ENCODE measurements around the gene HOXD10. TPM values are rescaled to one million over a fixed set of nuclear protein-coding genes. Genes with fewer than 3 reads are reported as not detected.

Gene HOXD10
- total RNA-seq, 1 donor from 2014 or later = 19.6 TPM

GRCh38 chr2:176093145-176093897 is 23.3 kb upstream of the HOXD10 start:
- peaks cover 28% of the 10 kb centered on the region for H3K4me1 ChIP-seq
- no peaks in the 10 kb centered on the region for H3K27me3 ChIP-seq
- no peak for DNase-seq (ENCODE audit: extremely low spot score in 2 of 2)
- peak overlapping the region; percentile 91 for H3K27ac ChIP-seq
- TF ChIP-seq POLR2A (IDR thresholded peaks at IDR 0.05) (peak in 1 of 2 donors; percentile 5), CTCF (IDR thresholded peaks at IDR 0.05) (no peak), POLR2AphosphoS5 (IDR thresholded peaks at IDR 0.05; ENCODE audit: insufficient read depth in 1 of 2, low read depth in 1 of 2) (peak in 1 of 2 donors; percentile 59)
- no peaks in the 10 kb centered on the region for H3K9me3 ChIP-seq
- intact Hi-C loops (cut with DNase I) = loop anchor here (5.0 kb wide), 1 partner anchor 841 kb away; no protein-coding TSS in a partner anchor
- H3K36me3 ChIP-seq = no peaks in the 10 kb centered on the region
- H3K4me3 ChIP-seq = peak overlapping the region; percentile 54 to 59

- H3K4me3 ChIP-seq = peak overlapping the region; percentile 54 to 59
- DNase-seq (ENCODE audit: extremely low spot score in 2 of 2) = no peak
- no peak for TF ChIP-seq POLR2A (IDR thresholded peaks at IDR 0.05)
- no peak for TF ChIP-seq POLR2AphosphoS5 (IDR thresholded peaks at IDR 0.05; ENCODE audit: insufficient read depth in 1 of 2, low read depth in 1 of 2)
- no peak for TF ChIP-seq CTCF (IDR thresholded peaks at IDR 0.05)
- H3K27me3 ChIP-seq = no peaks in the 10 kb centered on the region
- no peaks in the 10 kb centered on the region for H3K36me3 ChIP-seq
- intact Hi-C loops (cut with DNase I) = loop anchor here (5.0 kb wide), 1 partner anchor 842 kb away; no protein-coding TSS in a partner anchor
- H3K4me1 ChIP-seq = peaks cover 29% of the 10 kb centered on the region
- H3K27ac ChIP-seq = peak overlapping the region; percentile 91
- H3K9me3 ChIP-seq = no peaks in the 10 kb centered on the region
These were observed 22.7 kb upstream of the HOXD10 start for GRCh38 chr2:176093898-176094249.

DNA sequence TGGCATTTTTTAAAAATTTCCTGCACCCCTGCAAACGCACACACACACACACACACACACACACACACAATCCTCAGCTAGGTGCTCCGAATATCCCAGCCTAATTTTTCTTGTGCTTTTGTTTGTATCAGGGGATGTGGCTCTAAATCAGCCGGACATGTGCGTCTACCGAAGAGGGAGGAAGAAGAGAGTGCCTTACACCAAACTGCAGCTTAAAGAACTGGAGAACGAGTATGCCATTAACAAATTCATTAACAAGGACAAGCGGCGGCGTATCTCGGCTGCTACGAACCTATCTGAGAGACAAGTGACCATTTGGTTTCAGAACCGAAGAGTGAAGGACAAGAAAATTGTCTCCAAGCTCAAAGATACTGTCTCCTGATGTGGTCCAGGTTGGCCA is 22.2 kb upstream of the HOXD10 start:
- Histone ChIP-seq H3K27me3 (no peaks in the 10 kb centered on the region), H3K36me3 (no peaks in the 10 kb centered on the region), H3K9me3 (no peaks in the 10 kb centered on the region), H3K4me3 (peak overlapping the region; percentile 54 to 59), H3K4me1 (peaks cover 29% of the 10 kb centered on the region), H3K27ac (peak overlapping the region; percentile 91)
- DNase-seq (ENCODE audit: extremely low spot score in 2 of 2) = no peak
- intact Hi-C loops (cut with DNase I) = loop anchor here (5.0 kb wide), 1 partner anchor 842 kb away; no protein-coding TSS in a partner anchor
- no peak for TF ChIP-seq CTCF (IDR thresholded peaks at IDR 0.05)

DNA sequence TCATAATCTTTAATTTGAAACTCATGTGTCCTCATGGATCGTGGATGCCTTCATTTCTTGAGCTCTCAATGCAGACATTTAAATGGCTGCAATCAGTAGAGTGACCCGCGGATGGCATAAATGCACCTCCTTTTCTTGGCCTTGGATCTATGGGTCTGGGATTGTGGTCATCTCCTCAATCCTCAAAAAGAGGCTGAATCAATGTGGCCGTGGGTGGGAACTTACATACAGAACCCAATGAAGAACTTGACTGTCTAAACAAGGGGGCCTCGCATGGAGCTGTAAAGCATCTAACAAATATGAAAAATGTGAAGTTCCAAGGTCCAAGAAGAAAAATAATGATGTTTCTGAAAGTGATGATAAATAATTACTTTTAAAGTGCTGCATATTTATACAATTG is 21.2 kb upstream of the HOXD10 start:
- Histone ChIP-seq H3K27me3 (no peaks in the 10 kb centered on the region), H3K27ac (peak overlapping the region; percentile 91), H3K9me3 (no peaks in the 10 kb centered on the region), H3K4me1 (peaks cover 34% of the 10 kb centered on the region), H3K36me3 (no peaks in the 10 kb centered on the region), H3K4me3 (peak overlapping the region; percentile 54 to 59)
- no peak for DNase-seq (ENCODE audit: extremely low spot score in 2 of 2)
- TF ChIP-seq POLR2A (IDR thresholded peaks at IDR 0.05) (no peak), CTCF (IDR thresholded peaks at IDR 0.05) (no peak), POLR2AphosphoS5 (IDR thresholded peaks at IDR 0.05; ENCODE audit: insufficient read depth in 1 of 2, low read depth in 1 of 2) (no peak)
- intact Hi-C loops (cut with DNase I) = no loop called here

DNA sequence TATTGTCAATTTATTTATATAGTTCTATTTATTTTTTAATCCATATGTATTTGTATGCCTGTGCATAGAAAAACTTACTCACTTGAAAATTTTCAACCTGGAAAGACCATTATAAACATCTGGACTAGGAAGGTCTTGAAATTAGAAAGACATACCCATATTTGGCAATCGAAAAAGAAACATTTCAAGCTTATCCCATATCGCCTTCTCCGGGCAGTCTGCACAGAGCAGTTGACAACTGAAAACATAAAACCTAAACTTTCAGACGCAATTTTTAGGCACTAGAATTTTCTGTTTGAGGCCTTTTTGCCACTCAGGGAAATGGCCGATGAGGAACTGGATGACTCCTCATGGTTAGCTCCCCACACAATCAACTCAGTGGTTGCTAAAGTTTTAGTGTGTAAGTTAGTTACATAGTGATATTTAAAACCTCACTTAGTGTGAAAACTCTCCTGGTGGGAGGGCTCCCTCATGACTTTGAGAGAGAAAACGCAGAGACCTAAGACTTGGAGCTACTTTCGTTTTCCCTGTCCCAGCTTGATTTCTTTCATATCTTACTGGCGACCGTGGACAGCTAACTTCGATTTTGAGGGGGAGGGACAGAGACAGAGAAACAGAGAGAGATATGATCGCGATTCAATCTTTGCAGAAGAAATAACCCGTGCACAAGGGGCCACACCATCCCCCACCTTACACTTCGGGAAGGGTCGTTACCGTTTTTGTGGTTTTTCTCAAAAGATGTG is 20.2 kb upstream of the HOXD10 start:
- DNase-seq (ENCODE audit: extremely low spot score in 2 of 2) = no peak
- peaks cover 41% of the 10 kb centered on the region for H3K4me1 ChIP-seq
- TF ChIP-seq CTCF (IDR thresholded peaks at IDR 0.05) = no peak
- no peak for TF ChIP-seq POLR2A (IDR thresholded peaks at IDR 0.05)
- no peak for TF ChIP-seq POLR2AphosphoS5 (IDR thresholded peaks at IDR 0.05; ENCODE audit: insufficient read depth in 1 of 2, low read depth in 1 of 2)
- no peaks in the 10 kb centered on the region for H3K36me3 ChIP-seq
- intact Hi-C loops (cut with DNase I) = no loop called here
- no peaks in the 10 kb centered on the region for H3K27me3 ChIP-seq
- H3K9me3 ChIP-seq = no peaks in the 10 kb centered on the region
- H3K4me3 ChIP-seq = peak overlapping the region; percentile 48 to 54
- H3K27ac ChIP-seq = peak overlapping the region; percentile 91
